SK-N-SH (cell line): ENCODE measurements around the gene C16orf74. TPM values are rescaled to one million over a fixed set of nuclear protein-coding genes. Genes with fewer than 3 reads are reported as not detected.

ENCODE experiments used
- CTCF ChIA-PET: fragments of 300-600, 350-600 bp; formaldehyde crosslinking; extraction: SDS; loops from one replicate; lab custom pipeline; 2021; lab: Yijun Ruan, JAX
- POLR2A ChIA-PET: fragments of 350-600 bp; sonication (Branson Sonifier 250); formaldehyde crosslinking; extraction: SDS; loops from one replicate; lab custom pipeline; 2020; ENCODE audit warnings: antibody characterized with exemption, inconsistent platforms; lab: Yijun Ruan, JAX
- DNase-seq: peaks from one replicate; pipeline ENCODE4 v3.0.0; 2012
- H2AFZ ChIP-seq: fragments of 200-600 bp; sonication (generic); 2 replicates; pipeline ENCODE4 v1.8.1; 2016; ENCODE audit warnings: antibody characterized with exemption, mild to moderate bottlenecking, low read depth
- H3F3A ChIP-seq: fragments of 200-600 bp; sonication (generic); replicated peaks from 2 replicates; pipeline ENCODE3; 2016; ENCODE audit warnings: antibody characterized with exemption, mild to moderate bottlenecking; ENCODE audit not compliant: insufficient read depth
- H3K27ac ChIP-seq, 2 experiments: fragments of 200-500 bp in 1 of 2; fragments of 200-600 bp in 1 of 2; sonication (Bioruptor generic) in 1 of 2; sonication (generic), shearing (Covaris generic) in 1 of 2; 2 replicates each; pipeline versions ENCODE4 v1.5.1 to v1.6.1; 2014 to 2016; ENCODE audit warnings: low read depth in 2 of 2, inconsistent platforms in 1 of 2, low read length in 1 of 2, mild to moderate bottlenecking in 1 of 2, mixed read lengths in 1 of 2
- H3K27me3 ChIP-seq: fragments of 200-600 bp; sonication (generic), shearing (Covaris generic); 2 replicates; pipeline ENCODE4 v1.6.1; 2016; ENCODE audit warnings: mixed run types; ENCODE audit not compliant: insufficient read depth
- H3K36me3 ChIP-seq, 2 experiments: fragments of 200-500 bp in 1 of 2; fragments of 200-600 bp in 1 of 2; sonication (Bioruptor generic) in 1 of 2; sonication (generic) in 1 of 2; replicated peaks in 1 of 2; 2 replicates each; pipeline versions ENCODE3 to v1.5.1; 2014 to 2016; ENCODE audit warnings: low read length in 1 of 2, mild to moderate bottlenecking in 1 of 2; ENCODE audit not compliant: insufficient read depth in 2 of 2, control insufficient read depth in 1 of 2
- H3K4me1 ChIP-seq, 2 experiments: fragments of 200-500 bp in 1 of 2; fragments of 200-600 bp in 1 of 2; sonication (Bioruptor generic) in 1 of 2; sonication (generic), shearing (Covaris generic) in 1 of 2; 2 replicates each; pipeline versions ENCODE4 v1.5.1 to v1.6.1; 2014 to 2016; ENCODE audit warnings: low read depth in 1 of 2, low read length in 1 of 2, mixed run types in 1 of 2; ENCODE audit not compliant: insufficient read depth in 2 of 2, control insufficient read depth in 1 of 2
- H3K4me2 ChIP-seq: fragments of 200-600 bp; sonication (generic), shearing (Covaris generic); 2 replicates; pipeline ENCODE4 v1.6.1; 2017; ENCODE audit warnings: mixed run types
- H3K4me3 ChIP-seq, 2 experiments: fragments of 200-500 bp in 1 of 2; fragments of 200-600 bp in 1 of 2; sonication (Bioruptor generic) in 1 of 2; sonication (generic), shearing (Covaris generic) in 1 of 2; 2 replicates each; pipeline versions ENCODE4 v1.5.1 to v1.8.1; 2014 to 2016; ENCODE audit warnings: low read depth in 2 of 2, inconsistent platforms in 1 of 2, low read length in 1 of 2, mild to moderate bottlenecking in 1 of 2, mixed read lengths in 1 of 2, moderate library complexity in 1 of 2
- H3K79me2 ChIP-seq: fragments of 200-600 bp; sonication (generic); 2 replicates; pipeline ENCODE4 v1.8.1; 2017; ENCODE audit warnings: mild to moderate bottlenecking; ENCODE audit not compliant: insufficient read depth
- H3K9ac ChIP-seq: fragments of 200-600 bp; sonication (generic); 2 replicates; pipeline ENCODE4 v1.6.1; 2017; ENCODE audit warnings: mixed run types
- H3K9me2 ChIP-seq: fragments of 200-600 bp; sonication (generic); 2 replicates; pipeline ENCODE4 v1.6.1; 2017; ENCODE audit warnings: mixed run types
- H3K9me3 ChIP-seq: fragments of 200-600 bp; sonication (generic); 2 replicates; pipeline ENCODE4 v1.6.1; 2017; ENCODE audit warnings: mixed run types, mild to moderate bottlenecking, moderate library complexity
- H4K20me1 ChIP-seq: fragments of 200-600 bp; sonication (generic); 2 replicates; pipeline ENCODE4 v1.6.1; 2017; ENCODE audit warnings: mild to moderate bottlenecking, mixed run types; ENCODE audit not compliant: insufficient read depth
- CHD2 ChIP-seq: fragments of 150-350 bp; IDR thresholded peaks from 2 replicates; pipeline ENCODE4 v1.6.1; 2018; ENCODE audit warnings: low read length; ENCODE audit not compliant: partially characterized antibody
- CTCF ChIP-seq: fragments of 200-600 bp; sonication (generic); IDR thresholded peaks from 2 replicates; pipeline ENCODE4 v1.6.1; 2017; ENCODE audit warnings: antibody characterized with exemption, mild to moderate bottlenecking, moderate library complexity
- ELF1 ChIP-seq: IDR thresholded peaks from 2 replicates; pipeline ENCODE4 v1.4.0; 2012
- FOXJ3 ChIP-seq: sonication (generic); formaldehyde crosslinking; IDR thresholded peaks from 2 replicates; pipeline ENCODE4 v1.5.1; 2020; ENCODE audit warnings: mild to moderate bottlenecking, missing genetic modification reagents
- FOXM1 ChIP-seq: IDR thresholded peaks from 2 replicates; pipeline ENCODE4 v1.4.0; 2012; ENCODE audit warnings: low read depth, mild to moderate bottlenecking
- GABPA ChIP-seq: IDR thresholded peaks from 2 replicates; pipeline ENCODE4 v1.4.0; 2012; ENCODE audit warnings: low read depth, mild to moderate bottlenecking
- GATA2 ChIP-seq: sonication (generic); formaldehyde crosslinking; IDR thresholded peaks from 2 replicates; pipeline ENCODE4 v1.5.0; 2020; ENCODE audit warnings: mild to moderate bottlenecking, missing genetic modification reagents
- MEF2A ChIP-seq: IDR thresholded peaks from 2 replicates; pipeline ENCODE4 v1.4.0; 2012; ENCODE audit warnings: low read depth, borderline replicate concordance
- NRF1 ChIP-seq: IDR thresholded peaks from 2 replicates; pipeline ENCODE4 v1.6.1; 2012; ENCODE audit warnings: low read depth, mild to moderate bottlenecking, low read length
- PBX3 ChIP-seq: IDR thresholded peaks from 2 replicates; pipeline ENCODE4; 2012
- RAD21 ChIP-seq: IDR thresholded peaks from 2 replicates; pipeline ENCODE4 v1.6.1; 2012; ENCODE audit warnings: mild to moderate bottlenecking, low read length
- RFX5 ChIP-seq: IDR thresholded peaks from 2 replicates; pipeline ENCODE4 v1.6.1; 2012; ENCODE audit warnings: mild to moderate bottlenecking, improper control_type of control experiment, low read length
- SIN3A ChIP-seq: IDR thresholded peaks from 2 replicates; pipeline ENCODE4 v1.6.1; 2012; ENCODE audit warnings: low read depth, mild to moderate bottlenecking, low read length, moderate library complexity, borderline replicate concordance
- SMC3 ChIP-seq: IDR thresholded peaks from 2 replicates; pipeline ENCODE4 v1.6.1; 2012; ENCODE audit warnings: low read depth, low read length, improper control_type of control experiment
- TAF1 ChIP-seq: IDR thresholded peaks from 2 replicates; pipeline ENCODE4 v1.6.1; 2012; ENCODE audit warnings: low read depth, mild to moderate bottlenecking, low read length, moderate library complexity, borderline replicate concordance
- TCF12 ChIP-seq: IDR thresholded peaks from 2 replicates; pipeline ENCODE4 v1.4.0; 2012
- USF2 ChIP-seq: fragments of 150-350 bp; IDR thresholded peaks from 2 replicates; pipeline ENCODE4 v1.6.1; 2017; ENCODE audit warnings: antibody characterized with exemption, low read length, low read depth, borderline replicate concordance
- YY1 ChIP-seq: IDR thresholded peaks from 2 replicates; pipeline ENCODE4 v1.4.0; 2012; ENCODE audit warnings: low read depth, mild to moderate bottlenecking
- ZBTB33 ChIP-seq: IDR thresholded peaks from 2 replicates; pipeline ENCODE4 v1.4.0; 2012; ENCODE audit warnings: low read depth, borderline replicate concordance
- WGBS: methylation state at CpG from one replicate; pipeline ENCODE4 v1.1.6; 2017; ENCODE audit warnings: low lambda C conversion rate; 5-methylcytosine and 5-hydroxymethylcytosine counted together
- polyA plus RNA-seq, 3 experiments: library from polyadenylated mRNA; depleted of rRNA; stranded (reverse); fragments of >200 nt; gene quantifications; 2 replicates each; pipeline ENCODE4 v1.2.3, GENCODE V29; 2012

Gene C16orf74
- polyA plus RNA-seq, 1 of the 3 experiments (the other 2 are of a cell fraction) = 27.2 TPM

GRCh38 chr16:85707528-85708095 is 43.3 kb downstream of the C16orf74 start:
- DNase-seq = no peak
- Histone ChIP-seq H2AFZ (no peak overlapping the region), H3K9me3 (no peaks in the 10 kb centered on the region), H3K4me1 (no peaks in the 10 kb centered on the region), H3F3A (no peaks in the 10 kb centered on the region), H3K9ac (no peak overlapping the region), H3K36me3 (peaks cover 0 to 3% of the 10 kb centered on the region in 2 experiments), H3K27me3 (no peaks in the 10 kb centered on the region), H4K20me1 (no peaks in the 10 kb centered on the region), H3K9me2 (no peaks in the 10 kb centered on the region), H3K79me2 (no peaks in the 10 kb centered on the region), H3K4me2 (no peak overlapping the region), H3K4me3 (no peak overlapping the region), H3K27ac (no peak overlapping the region)
- no peak for TF ChIP-seq SMC3
- TF ChIP-seq GABPA = no peak
- TF ChIP-seq CTCF = no peak
- TF ChIP-seq USF2 = no peak
- TF ChIP-seq ELF1 = no peak
- TF ChIP-seq TCF12 = no peak
- no peak for TF ChIP-seq NRF1
- no peak for TF ChIP-seq FOXJ3 (CRISPR knock-in tag)
- no peak for TF ChIP-seq RAD21
- TF ChIP-seq GATA2 (CRISPR knock-in tag) = no peak
- 85% methylated on average over 16 of the region's 16 CpGs for WGBS
- ChIA-PET CTCF (interaction anchor here (2.7 kb wide), 1 partner anchor 11 kb away, joined by 19 read pairs; no protein-coding TSS in a partner anchor), POLR2A (no interaction called here)

GRCh38 chr16:85706449-85707034 is 44.4 kb downstream of the C16orf74 start:
- Histone ChIP-seq H3K9me2 (no peaks in the 10 kb centered on the region), H2AFZ (no peak overlapping the region), H3K27me3 (no peaks in the 10 kb centered on the region), H3K4me1 (no peaks in the 10 kb centered on the region), H3F3A (no peaks in the 10 kb centered on the region), H3K79me2 (no peaks in the 10 kb centered on the region), H3K9ac (no peak overlapping the region), H3K4me2 (no peak overlapping the region), H3K9me3 (no peaks in the 10 kb centered on the region), H3K36me3 (no peaks in the 10 kb centered on the region), H4K20me1 (no peaks in the 10 kb centered on the region), H3K27ac (no peak overlapping the region), H3K4me3 (no peak overlapping the region)
- ChIA-PET CTCF (interaction anchor here (1.2 kb wide), 1 partner anchor 11 kb away, joined by 3 read pairs; no protein-coding TSS in a partner anchor), POLR2A (no interaction called here)
- TF ChIP-seq FOXJ3 (CRISPR knock-in tag) = no peak
- no peak for TF ChIP-seq YY1
- TF ChIP-seq PBX3 = no peak
- TF ChIP-seq FOXM1 = no peak
- TF ChIP-seq TAF1 = no peak
- no peak for TF ChIP-seq ZBTB33
- no peak for TF ChIP-seq SIN3A
- no peak for TF ChIP-seq CHD2
- no peak for TF ChIP-seq TCF12
- no peak for TF ChIP-seq MEF2A
- no peak for TF ChIP-seq RFX5
- TF ChIP-seq GABPA = no peak
- DNase-seq = no peak
- WGBS = 97% methylated on average over 11 of the region's 11 CpGs
